CD4-positive, CD25-positive, alpha-beta regulatory T cell (primary cell): ENCODE results near the gene MADCAM1. TPM values are rescaled to one million over a fixed set of nuclear protein-coding genes. Genes with fewer than 3 reads are reported as not detected.

ENCODE experiments used
- polyA plus RNA-seq, 4 donors: library from polyadenylated mRNA; unstranded; fragments of 300-500 nt; fragmentation: Illumina TruSeq; gene quantifications; one replicate each; pipeline ENCODE4 v1.2.3, GENCODE V29; 2021
- total RNA-seq: library from RNA; stranded (reverse); gene quantifications from one replicate; pipeline ENCODE4 v1.2.3, GENCODE V29; 2022

MADCAM1 gene
- total and polyA plus RNA-seq, 5 donors from 2014 or later = 0.16 to 0.52 (median 0.32) TPM; not detected in 1

Other genes starting within 250 kb of the MADCAM1 start
- gene PLPP2, start 205.1 kb upstream of the MADCAM1 start, total RNA-seq = 0.12 TPM
- gene PLPP2, start 205.1 kb upstream of the MADCAM1 start, polyA plus RNA-seq = under 1 TPM in 1 of 4 donors, not detected in 3; 0.22 TPM
- 15.8 TPM for gene MIER2, start 151.7 kb upstream of the MADCAM1 start, total RNA-seq
- 1 to 10 TPM; 2.0 to 4.3 (median 2.9) TPM for gene MIER2, start 151.7 kb upstream of the MADCAM1 start, polyA plus RNA-seq
- not detected for gene C2CD4C, start 87.3 kb upstream of the MADCAM1 start, total RNA-seq
- gene C2CD4C, start 87.3 kb upstream of the MADCAM1 start, polyA plus RNA-seq = not detected
- gene SHC2, start 35.5 kb upstream of the MADCAM1 start, total RNA-seq = not detected
- not detected for gene SHC2, start 35.5 kb upstream of the MADCAM1 start, polyA plus RNA-seq
- gene TPGS1, start 11.0 kb downstream of the MADCAM1 start, total RNA-seq = 19.3 TPM
- gene TPGS1, start 11.0 kb downstream of the MADCAM1 start, polyA plus RNA-seq = 10 to 100 TPM; 18.2 to 44.4 (median 37.3) TPM
- 39.2 TPM for gene CDC34, start 35.3 kb downstream of the MADCAM1 start, total RNA-seq
- gene CDC34, start 35.3 kb downstream of the MADCAM1 start, polyA plus RNA-seq = 10 to 100 TPM; 32.2 to 37.8 (median 34.8) TPM
- 38.3 TPM for gene GZMM, start 47.6 kb downstream of the MADCAM1 start, total RNA-seq
- 100 to 1,000 TPM in 1 of 4 donors, 10 to 100 TPM in 3; 61.5 to 124 (median 90.0) TPM for gene GZMM, start 47.6 kb downstream of the MADCAM1 start, polyA plus RNA-seq
- gene BSG, start 76.1 kb downstream of the MADCAM1 start, total RNA-seq = 132 TPM
- 100 to 1,000 TPM; 282 to 338 (median 300) TPM for gene BSG, start 76.1 kb downstream of the MADCAM1 start, polyA plus RNA-seq
- 1.2 TPM for gene HCN2, start 93.4 kb downstream of the MADCAM1 start, total RNA-seq
- not detected for gene HCN2, start 93.4 kb downstream of the MADCAM1 start, polyA plus RNA-seq
- 62.9 TPM for gene POLRMT, start 137.1 kb downstream of the MADCAM1 start, total RNA-seq
- gene POLRMT, start 137.1 kb downstream of the MADCAM1 start, polyA plus RNA-seq = 10 to 100 TPM; 25.4 to 38.1 (median 34.1) TPM
- gene FGF22, start 143.4 kb downstream of the MADCAM1 start, total RNA-seq = 0.81 TPM
- under 1 TPM in 1 of 4 donors, not detected in 3; 0.17 TPM for gene FGF22, start 143.4 kb downstream of the MADCAM1 start, polyA plus RNA-seq
- gene RNF126, start 166.7 kb downstream of the MADCAM1 start, total RNA-seq = 124 TPM
- gene RNF126, start 166.7 kb downstream of the MADCAM1 start, polyA plus RNA-seq = 10 to 100 TPM; 57.2 to 80.8 (median 76.9) TPM
- gene FSTL3, start 179.9 kb downstream of the MADCAM1 start, total RNA-seq = 0.64 TPM
- 1 to 10 TPM in 1 of 4 donors, under 1 TPM in 3; 0.55 to 2.1 (median 0.71) TPM for gene FSTL3, start 179.9 kb downstream of the MADCAM1 start, polyA plus RNA-seq
- 3.3 TPM for gene PRSS57, start 199.0 kb downstream of the MADCAM1 start, total RNA-seq
- not detected for gene PRSS57, start 199.0 kb downstream of the MADCAM1 start, polyA plus RNA-seq
- not detected for gene PALM, start 212.4 kb downstream of the MADCAM1 start, total RNA-seq
- not detected for gene PALM, start 212.4 kb downstream of the MADCAM1 start, polyA plus RNA-seq